ENCODE data around the gene DCAF12. TPM values are rescaled to one million over a fixed set of nuclear protein-coding genes. Genes with fewer than 3 reads are reported as not detected.

Gene DCAF12
- polyA plus RNA-seq, 2 of the 4 experiments (the other 2 are of a cell fraction), result 28.5 to 56.5 TPM

- ChIA-PET CTCF (interaction anchor here (1.1 to 3.3 kb wide), 2 partner anchors 15 to 146 kb away, joined by 3 to 16 read pairs; no protein-coding TSS in a partner anchor), POLR2A (no interaction called here)
- FAIRE-seq, result no peak
- 92% methylated on average over 7 of the region's 7 CpGs for WGBS (ENCODE audit: missing lambda C conversion rate)
- Histone ChIP-seq H3K27ac (no peak overlapping the region), H3K4me3 (no peak overlapping the region), H3K4me1 (no peaks in the 10 kb centered on the region), H3K9me3 (no peaks in the 10 kb centered on the region), H3K4me2 (no peak overlapping the region)
- ATAC-seq, result no peak
- DNase-seq (ENCODE audit: low read depth in 1 of 2, low spot score in 1 of 2), result no peak
- TF ChIP-seq HOXA7 (CRISPR knock-in tag; IDR thresholded peaks at IDR 0.05), result no peak
- TF ChIP-seq HEYL (CRISPR knock-in tag; IDR thresholded peaks at IDR 0.05), result no peak
- TF ChIP-seq NFE2L2 (conservative IDR thresholded peaks at IDR 0.05; ENCODE audit: low read length), result no peak
- no peak for TF ChIP-seq CTCF (IDR thresholded peaks at IDR 0.05)
- no peak for TF ChIP-seq RARB (CRISPR knock-in tag; IDR thresholded peaks at IDR 0.05)
- no peak for TF ChIP-seq MYC (IDR thresholded peaks at IDR 0.05; ENCODE audit: borderline replicate concordance, low read length)
- TF ChIP-seq HMGXB4 (CRISPR knock-in tag; IDR thresholded peaks at IDR 0.05; ENCODE audit: borderline replicate concordance), result no peak
- no peak for TF ChIP-seq ZC3H11A (IDR thresholded peaks at IDR 0.05)
- TF ChIP-seq PHF8 (IDR thresholded peaks at IDR 0.05; ENCODE audit: borderline replicate concordance, low read depth), result no peak
- no peak for TF ChIP-seq CHD2 (IDR thresholded peaks at IDR 0.05; ENCODE audit: low read length, partially characterized antibody)
- TF ChIP-seq TP53 (CRISPR knock-in tag; IDR thresholded peaks at IDR 0.05), result no peak
- TF ChIP-seq HDAC2 (IDR thresholded peaks at IDR 0.05), result no peak
- no peak for TF ChIP-seq NPAS2 (CRISPR knock-in tag; IDR thresholded peaks at IDR 0.05; ENCODE audit: borderline replicate concordance)
- TF ChIP-seq RFX5 (IDR thresholded peaks at IDR 0.05), result no peak
- TF ChIP-seq RNF2 (IDR thresholded peaks at IDR 0.05; ENCODE audit: borderline replicate concordance, low read depth), result no peak
- TF ChIP-seq EP300 (IDR thresholded peaks at IDR 0.05), result no peak
- no peak for TF ChIP-seq ELK1 (IDR thresholded peaks at IDR 0.05; ENCODE audit: low read depth, low read length)
- no peak for TF ChIP-seq CHD4 (IDR thresholded peaks at IDR 0.05; ENCODE audit: borderline replicate concordance)
- no peak for TF ChIP-seq EHMT2 (IDR thresholded peaks at IDR 0.05; ENCODE audit: low read depth)
- no peak for TF ChIP-seq HOXB13 (CRISPR knock-in tag; IDR thresholded peaks at IDR 0.05; ENCODE audit: low read depth)
Observed at GRCh38 chr9:34089311-34089710, 37.2 kb downstream of the DCAF12 start.

- Histone ChIP-seq H3K9me3 (no peaks in the 10 kb centered on the region), H3K4me3 (no peak overlapping the region), H3K4me1 (no peaks in the 10 kb centered on the region), H3K4me2 (no peak overlapping the region), H3K27ac (no peak overlapping the region)
- POLR2A ChIA-PET, result no interaction called here
- TF ChIP-seq EP300 (IDR thresholded peaks at IDR 0.05) (no peak), E2F6 (IDR thresholded peaks at IDR 0.05; ENCODE audit: borderline replicate concordance, low read depth) (no peak), RFX5 (IDR thresholded peaks at IDR 0.05) (no peak), CEBPB (IDR thresholded peaks at IDR 0.05) (no peak), MYC (IDR thresholded peaks at IDR 0.05; ENCODE audit: borderline replicate concordance, low read length) (no peak), HMGXB4 (CRISPR knock-in tag; IDR thresholded peaks at IDR 0.05; ENCODE audit: borderline replicate concordance) (no peak), BHLHE40 (IDR thresholded peaks at IDR 0.05; ENCODE audit: low read depth, low read length) (no peak), EHF (CRISPR knock-in tag; IDR thresholded peaks at IDR 0.05) (no peak), POLR2AphosphoS2 (conservative IDR thresholded peaks at IDR 0.05; ENCODE audit: low read length) (no peak), USF2 (IDR thresholded peaks at IDR 0.05) (no peak), NR3C1 (IDR thresholded peaks at IDR 0.05) (no peak), GATA3 (IDR thresholded peaks at IDR 0.05; ENCODE audit: borderline replicate concordance) (no peak), ZC3H11A (IDR thresholded peaks at IDR 0.05) (no peak)
- WGBS (ENCODE audit: missing lambda C conversion rate), result 42% methylated on average over 1 of the region's 1 CpG
- no peak for ATAC-seq
- FAIRE-seq, result no peak
- no peak for DNase-seq (ENCODE audit: low read depth in 1 of 2, low spot score in 1 of 2)
- CTCF ChIA-PET, result interaction anchor here (1.0 to 3.3 kb wide), 2 partner anchors 10 to 13 kb away, joined by 4 to 16 read pairs; no protein-coding TSS in a partner anchor
Observed at GRCh38 chr9:34087370-34087769, 39.1 kb downstream of the DCAF12 start.
